Measurements from ENCODE around the gene MED31.

- TF ChIP-seq POLR2A (IDR thresholded peaks at IDR 0.05; ENCODE audit: low read length) (no peak), ESRRA (IDR thresholded peaks at IDR 0.05; ENCODE audit: borderline replicate concordance, low read length) (no peak), NPAS2 (CRISPR knock-in tag; IDR thresholded peaks at IDR 0.05; ENCODE audit: borderline replicate concordance) (no peak), ZNF302 (CRISPR knock-in tag; IDR thresholded peaks at IDR 0.05) (no peak), JUNB (IDR thresholded peaks at IDR 0.05) (no peak), CTCF (IDR thresholded peaks at IDR 0.05) (no peak), ZC3H11A (IDR thresholded peaks at IDR 0.05) (no peak), EP300 (IDR thresholded peaks at IDR 0.05) (no peak), RFX5 (IDR thresholded peaks at IDR 0.05) (no peak)
Measured at GRCh38 chr17:6651919-6652452, 581 bp upstream of the MED31 start.
